SU-DHL-6 (cell line): ENCODE measurements around the gene PLSCR3.

Experiments
- CTCF ChIP-seq: fragments of 200-600 bp; sonication (generic); IDR thresholded peaks from one replicate; pipeline ENCODE4 v1.5.1; 2017; ENCODE audit warnings: antibody characterized with exemption, mild to moderate bottlenecking, low read length, moderate library complexity; ENCODE audit not compliant: insufficient read depth, poor library complexity, severe bottlenecking
- EZH2phosphoT487 ChIP-seq: fragments of 200-600 bp; sonication (generic), shearing (Covaris generic); conservative IDR thresholded peaks from 2 replicates; pipeline ENCODE4 v1.6.1; 2018; ENCODE audit warnings: mild to moderate bottlenecking, antibody characterized with exemption, low read length, moderate library complexity, mixed read lengths

GRCh38 chr17:7425756-7426155 lies 31.4 kb upstream of the PLSCR3 start:
- no peak for TF ChIP-seq CTCF
- TF ChIP-seq EZH2phosphoT487 = no peak
